ENCODE measurements around the gene ZNF263. TPM values are rescaled to one million over a fixed set of nuclear protein-coding genes. Genes with fewer than 3 reads are reported as not detected.

ZNF263 gene
- total RNA-seq, 2 experiments from 2014 or later = 21.5 to 25.6 TPM

- Mint-ChIP-seq H3K27me3 (no peaks in the 10 kb centered on the region), H3K9me3 (ENCODE audit: low read depth) (peaks cover 45% of the 10 kb centered on the region), H3K27ac (no peak overlapping the region), H3K4me1 (peaks cover 2% of the 10 kb centered on the region), H3K36me3 (peaks cover 97% of the 10 kb centered on the region), H3K4me3 (no peak overlapping the region)
- CTCF ChIA-PET = no interaction called here
- DNase-seq = no peak
- ATAC-seq = no peak
Measured at GRCh38 chr16:3311496-3311895, 28.2 kb downstream of the ZNF263 start.

GRCh38 chr16:3317315-3317999, 34.2 kb downstream of the ZNF263 start:
- ATAC-seq = no peak
- CTCF ChIA-PET = interaction anchor here (0.7 to 1.5 kb wide), 2 partner anchors 9 to 12 kb away, joined by 3 to 4 read pairs; no protein-coding TSS in a partner anchor
- no peak overlapping the region for H3K27ac Mint-ChIP-seq

GRCh38 chr16:3321816-3322215, 38.5 kb downstream of the ZNF263 start:
- Mint-ChIP-seq H3K4me3 (no peak overlapping the region), H3K9me3 (ENCODE audit: low read depth) (peaks cover 42% of the 10 kb centered on the region), H3K4me1 (no peaks in the 10 kb centered on the region), H3K27me3 (no peaks in the 10 kb centered on the region), H3K27ac (no peak overlapping the region), H3K36me3 (peaks cover 37% of the 10 kb centered on the region)
- CTCF ChIA-PET = interaction anchor here (1.2 kb wide), 1 partner anchor 38 kb away, joined by 3 read pairs; no protein-coding TSS in a partner anchor
- no peak for DNase-seq
- no peak for ATAC-seq

More at GRCh38 chr16:3317315-3317999, 34.2 kb downstream of the ZNF263 start:
- H3K4me1 Mint-ChIP-seq = no peaks in the 10 kb centered on the region
- no peak overlapping the region for H3K4me3 Mint-ChIP-seq
- no peak for DNase-seq
- peaks cover 79% of the 10 kb centered on the region for H3K36me3 Mint-ChIP-seq
- no peaks in the 10 kb centered on the region for H3K27me3 Mint-ChIP-seq
- peaks cover 62% of the 10 kb centered on the region for H3K9me3 Mint-ChIP-seq (ENCODE audit: low read depth)

GRCh38 chr16:3327514-3327913, 44.2 kb downstream of the ZNF263 start:
- Mint-ChIP-seq H3K4me3 (no peak overlapping the region), H3K36me3 (peaks cover 3% of the 10 kb centered on the region), H3K9me3 (ENCODE audit: low read depth) (peaks cover 12% of the 10 kb centered on the region), H3K27me3 (no peaks in the 10 kb centered on the region), H3K27ac (no peak overlapping the region), H3K4me1 (no peaks in the 10 kb centered on the region)
- CTCF ChIA-PET = no interaction called here
- ATAC-seq (no peak), DNase-seq (no peak)

GRCh38 chr16:3328104-3328503, 44.8 kb downstream of the ZNF263 start:
- DNase-seq (no peak), ATAC-seq (no peak)
- H3K27ac Mint-ChIP-seq = no peak overlapping the region
- H3K4me3 Mint-ChIP-seq = no peak overlapping the region
- peaks cover 12% of the 10 kb centered on the region for H3K9me3 Mint-ChIP-seq (ENCODE audit: low read depth)
- CTCF ChIA-PET = no interaction called here
- H3K4me1 Mint-ChIP-seq = no peaks in the 10 kb centered on the region
- H3K27me3 Mint-ChIP-seq = no peaks in the 10 kb centered on the region
- peaks cover 4% of the 10 kb centered on the region for H3K36me3 Mint-ChIP-seq

- Mint-ChIP-seq H3K9me3 (ENCODE audit: low read depth) (peaks cover 13% of the 10 kb centered on the region), H3K36me3 (peaks cover 6% of the 10 kb centered on the region), H3K27ac (no peak overlapping the region), H3K4me1 (no peaks in the 10 kb centered on the region), H3K27me3 (no peaks in the 10 kb centered on the region), H3K4me3 (no peak overlapping the region)
- no peak for ATAC-seq
- CTCF ChIA-PET = no interaction called here
- no peak for DNase-seq
Measured at GRCh38 chr16:3328643-3329042, 45.4 kb downstream of the ZNF263 start.

Other genes starting within 250 kb of the ZNF263 start
- gene BICDL2, start 246.5 kb upstream of the ZNF263 start, total RNA-seq = under 1 TPM in 1 of 2 experiments, not detected in 1; 0.50 TPM
- 10 to 100 TPM; 34.0 to 88.3 TPM for gene MMP25, start 236.9 kb upstream of the ZNF263 start, total RNA-seq
- gene IL32, start 217.9 kb upstream of the ZNF263 start, total RNA-seq = 1,000 to 10,000 TPM; 2,870 to 3,468 TPM
- under 1 TPM; 0.21 to 0.23 TPM for gene ZSCAN10, start 184.2 kb upstream of the ZNF263 start, total RNA-seq
- not detected for gene ZNF205, start 170.9 kb upstream of the ZNF263 start, total RNA-seq
- 10 to 100 TPM; 10.6 to 12.3 TPM for gene ZNF213, start 148.5 kb upstream of the ZNF263 start, total RNA-seq
- gene OR1F1, start 95.3 kb upstream of the ZNF263 start, total RNA-seq = not detected
- gene ZNF200, start 48.3 kb upstream of the ZNF263 start, total RNA-seq = 10 to 100 TPM; 12.3 to 12.9 TPM
- gene MEFV, start 26.9 kb upstream of the ZNF263 start, total RNA-seq = under 1 TPM; 0.07 to 0.09 TPM
- gene TIGD7, start 21.9 kb downstream of the ZNF263 start, total RNA-seq = 1 to 10 TPM; 4.8 to 6.7 TPM
- gene ZNF75A, start 22.0 kb downstream of the ZNF263 start, total RNA-seq = 10 to 100 TPM; 37.5 to 38.4 TPM
- gene OR2C1, start 72.4 kb downstream of the ZNF263 start, total RNA-seq = not detected
- 10 to 100 TPM; 15.6 to 18.2 TPM for gene ZSCAN32, start 117.5 kb downstream of the ZNF263 start, total RNA-seq
- 10 to 100 TPM; 13.9 to 15.4 TPM for gene ZNF174, start 117.7 kb downstream of the ZNF263 start, total RNA-seq
- 1 to 10 TPM; 2.4 to 2.6 TPM for gene ZNF597, start 160.0 kb downstream of the ZNF263 start, total RNA-seq
- gene NAA60, start 160.2 kb downstream of the ZNF263 start, total RNA-seq = 10 to 100 TPM; 50.2 to 50.6 TPM
- gene C16orf90, start 212.0 kb downstream of the ZNF263 start, total RNA-seq = not detected
- gene CLUAP1, start 217.5 kb downstream of the ZNF263 start, total RNA-seq = 10 to 100 TPM; 11.4 to 18.0 TPM

Data from activated CD8-positive, alpha-beta memory T cell treated with anti-CD3 and anti-CD28 coated beads, Interleukin-2, amount 10 ng/mL, durations not matched to agents 7 days and 5 days (primary cell).